GM19240 (cell line): ENCODE data around the gene ARHGEF28.

Experiments
- DNase-seq: peaks from one replicate; pipeline ENCODE4 v3.0.0; 2011; ENCODE audit warnings: low spot score; ENCODE audit not compliant: insufficient read length

The ARHGEF28 gene

DNA sequence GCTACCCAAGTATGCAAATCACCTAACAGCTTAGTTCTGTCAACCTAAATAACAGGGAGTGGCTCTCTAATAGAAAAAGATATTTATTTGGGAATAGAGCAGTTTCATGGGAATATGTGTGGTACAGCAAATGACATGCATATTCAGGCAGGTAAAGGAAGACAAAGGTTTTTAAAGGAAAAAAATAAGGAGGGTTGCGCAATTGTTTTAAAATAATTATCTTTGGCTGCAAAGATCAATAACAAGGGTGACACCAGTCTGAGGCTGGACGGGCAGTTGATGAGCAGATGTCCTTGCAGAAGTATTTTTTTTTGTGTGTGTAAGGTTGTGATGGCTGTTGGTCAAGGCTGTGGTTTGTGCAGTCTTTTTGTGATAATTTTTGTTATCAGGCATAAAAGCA, 332.0 kb downstream of the ARHGEF28 start:
- DNase-seq, result no peak

DNA sequence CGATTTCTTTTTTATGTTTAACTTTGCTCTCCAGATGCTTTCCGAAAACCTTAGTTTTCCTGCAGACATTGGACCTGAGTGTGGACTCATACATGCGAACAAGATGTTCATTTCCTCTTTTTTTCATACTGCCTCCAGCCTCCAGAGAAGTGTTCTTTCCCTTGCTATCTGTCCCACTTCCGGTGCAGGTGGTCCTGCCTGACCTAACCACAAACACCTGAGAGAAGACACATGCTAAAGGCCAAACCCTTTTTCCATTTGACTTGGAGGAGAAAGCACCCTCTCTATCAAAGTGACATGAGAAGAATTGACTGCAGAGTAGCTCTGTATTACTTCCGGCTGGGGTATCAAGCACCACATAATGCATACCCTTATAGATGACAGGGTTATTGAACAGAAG, 334.0 kb downstream of the ARHGEF28 start:
- DNase-seq, result no peak

DNA sequence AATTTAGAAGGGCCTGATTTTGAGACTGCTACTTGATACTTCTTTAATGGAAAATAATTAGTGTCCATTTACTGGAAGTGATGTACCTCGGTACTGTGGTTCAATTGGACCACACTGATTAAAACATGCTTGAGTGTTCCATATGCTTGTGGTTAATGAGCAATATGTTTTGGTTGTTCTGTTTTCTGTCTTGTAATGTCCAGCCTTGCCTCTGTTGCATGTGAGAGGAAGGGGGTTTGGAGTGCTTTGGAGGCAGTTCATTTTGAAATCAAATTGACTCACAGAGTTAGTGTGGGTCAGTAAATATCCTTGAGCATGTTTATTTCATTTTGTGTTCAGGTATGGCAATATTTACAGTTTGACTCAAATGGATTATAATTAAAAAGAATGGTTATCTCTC, 334.4 kb downstream of the ARHGEF28 start:
- DNase-seq, result no peak

DNA sequence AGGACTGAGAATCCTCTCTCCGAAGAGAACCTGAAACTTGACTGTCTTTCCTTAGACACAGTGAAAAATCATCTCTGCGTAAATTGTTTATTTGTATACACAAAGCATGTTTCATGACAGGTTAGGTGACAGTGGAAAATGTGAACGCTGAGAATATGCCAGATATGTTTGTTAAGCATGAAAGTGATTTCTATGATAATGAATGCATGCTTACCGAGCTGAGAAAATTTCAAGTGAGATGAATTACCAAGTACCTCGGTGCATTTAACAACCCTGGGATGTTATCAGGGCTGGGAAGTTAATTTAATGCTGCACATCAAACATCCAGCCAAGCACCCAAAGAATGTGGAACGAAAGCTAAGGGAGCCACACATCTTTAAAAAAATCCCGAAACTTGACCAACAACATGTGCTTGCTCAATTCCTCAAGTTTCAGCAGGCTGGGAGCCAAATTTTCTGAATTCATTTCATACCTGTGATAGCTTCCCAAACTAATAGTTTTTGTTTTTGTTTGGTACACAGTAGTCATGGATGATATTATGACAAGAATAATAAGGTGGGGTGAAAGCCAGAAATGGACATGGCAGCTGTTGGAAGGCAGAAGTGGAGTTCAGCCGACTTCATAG, 336.9 kb downstream of the ARHGEF28 start:
- no peak for DNase-seq

DNA sequence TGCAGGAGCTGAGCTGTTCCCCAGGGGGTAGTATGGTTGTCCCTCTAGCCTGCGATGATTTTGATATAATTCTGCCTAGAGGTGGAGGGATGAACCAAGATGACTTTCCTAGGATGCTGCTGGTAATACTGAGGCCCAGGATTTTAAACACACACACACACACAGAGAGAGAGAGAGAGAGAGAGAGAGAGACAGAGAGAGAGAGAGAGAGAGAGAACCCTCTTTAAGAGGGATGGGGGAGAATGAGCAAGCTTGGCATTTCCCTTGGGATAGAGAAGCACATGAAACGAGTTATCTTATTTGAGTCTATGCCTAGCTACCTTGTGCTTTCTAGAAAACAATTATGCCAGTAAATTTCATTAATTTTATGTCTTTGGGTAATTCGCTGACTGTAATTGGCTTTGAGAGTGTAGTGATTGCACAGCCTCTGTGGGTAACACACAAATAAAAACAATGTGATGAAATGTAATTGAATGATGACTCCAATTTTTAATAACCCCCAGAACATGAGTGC, 338.4 kb downstream of the ARHGEF28 start:
- no peak for DNase-seq

DNA sequence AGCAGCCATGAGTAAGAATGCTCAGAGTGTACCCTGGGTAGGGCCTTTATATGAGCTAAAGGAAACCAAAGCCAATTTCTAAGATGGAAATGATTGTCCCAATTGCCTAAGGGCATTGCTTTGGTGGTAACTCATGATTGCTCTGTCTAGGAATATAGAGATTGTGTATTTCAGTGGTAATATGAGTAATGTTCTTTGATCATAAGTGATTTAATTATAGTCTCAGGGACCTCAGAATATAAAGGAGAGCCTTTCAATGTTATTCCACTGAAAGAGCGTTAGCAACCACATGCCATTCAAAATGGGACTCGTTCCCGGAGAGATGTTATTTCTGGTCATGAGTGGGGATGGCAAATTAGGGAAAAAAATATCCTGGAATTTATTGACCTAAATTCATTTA, 340.5 kb downstream of the ARHGEF28 start:
- no peak for DNase-seq

DNA sequence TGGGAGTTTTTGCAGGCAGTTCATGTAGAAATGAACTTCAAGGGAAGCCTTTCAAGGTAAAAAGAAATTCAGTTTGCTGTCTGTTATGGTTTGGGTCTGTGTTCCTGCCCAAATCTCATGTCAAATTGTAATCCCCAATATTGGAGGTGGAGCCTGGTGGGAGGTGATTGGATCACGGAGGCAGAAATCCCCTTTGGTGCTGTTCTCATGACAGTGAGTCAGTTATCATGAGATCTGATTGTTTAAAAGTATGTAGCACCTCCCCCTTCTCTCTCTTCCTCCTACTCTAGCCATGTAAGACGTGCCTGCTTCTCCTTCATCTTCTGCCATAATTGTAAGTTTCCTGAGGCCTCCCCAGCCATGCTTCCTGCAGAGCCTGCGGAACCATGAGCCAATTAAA, 341.4 kb downstream of the ARHGEF28 start:
- no peak for DNase-seq

DNA sequence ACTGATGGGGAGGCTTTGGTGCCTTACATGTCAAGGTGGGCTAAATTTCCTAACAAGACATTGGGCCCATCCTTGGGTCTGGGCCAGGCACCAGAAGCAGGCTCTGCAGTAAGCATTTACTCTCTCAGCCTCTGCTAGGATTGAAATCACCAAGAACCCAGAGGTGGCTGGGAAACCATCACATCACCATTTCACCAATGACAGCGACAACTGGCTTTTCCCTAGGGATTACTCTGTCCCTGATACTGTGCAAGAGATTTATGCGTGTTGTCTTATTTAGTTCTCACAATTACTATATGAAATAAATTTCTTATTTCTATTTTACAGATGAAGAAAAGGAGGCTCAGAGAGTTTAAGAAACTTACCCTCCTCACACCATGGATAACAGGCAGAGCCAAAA, 342.2 kb downstream of the ARHGEF28 start:
- no peak for DNase-seq

DNA sequence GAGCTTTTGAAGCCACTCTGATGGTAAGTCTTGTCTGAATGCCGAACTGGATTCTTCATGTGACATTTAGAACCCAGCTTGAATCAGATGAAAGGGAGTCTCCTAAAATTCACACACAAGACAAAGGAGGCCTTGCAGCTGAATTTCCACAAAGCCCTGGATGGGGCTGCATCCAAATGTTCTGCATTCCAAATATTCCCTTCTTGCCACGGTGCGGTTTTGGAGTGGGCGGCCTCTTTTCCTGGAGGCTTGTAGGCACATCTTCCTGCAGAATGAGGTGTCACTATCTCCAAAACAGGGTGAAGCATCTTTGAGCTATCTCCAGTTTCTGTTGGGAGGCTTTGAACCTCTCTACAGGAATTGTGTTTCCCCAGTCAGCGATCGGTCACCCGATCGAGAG, 342.7 kb downstream of the ARHGEF28 start:
- DNase-seq, result no peak

DNA sequence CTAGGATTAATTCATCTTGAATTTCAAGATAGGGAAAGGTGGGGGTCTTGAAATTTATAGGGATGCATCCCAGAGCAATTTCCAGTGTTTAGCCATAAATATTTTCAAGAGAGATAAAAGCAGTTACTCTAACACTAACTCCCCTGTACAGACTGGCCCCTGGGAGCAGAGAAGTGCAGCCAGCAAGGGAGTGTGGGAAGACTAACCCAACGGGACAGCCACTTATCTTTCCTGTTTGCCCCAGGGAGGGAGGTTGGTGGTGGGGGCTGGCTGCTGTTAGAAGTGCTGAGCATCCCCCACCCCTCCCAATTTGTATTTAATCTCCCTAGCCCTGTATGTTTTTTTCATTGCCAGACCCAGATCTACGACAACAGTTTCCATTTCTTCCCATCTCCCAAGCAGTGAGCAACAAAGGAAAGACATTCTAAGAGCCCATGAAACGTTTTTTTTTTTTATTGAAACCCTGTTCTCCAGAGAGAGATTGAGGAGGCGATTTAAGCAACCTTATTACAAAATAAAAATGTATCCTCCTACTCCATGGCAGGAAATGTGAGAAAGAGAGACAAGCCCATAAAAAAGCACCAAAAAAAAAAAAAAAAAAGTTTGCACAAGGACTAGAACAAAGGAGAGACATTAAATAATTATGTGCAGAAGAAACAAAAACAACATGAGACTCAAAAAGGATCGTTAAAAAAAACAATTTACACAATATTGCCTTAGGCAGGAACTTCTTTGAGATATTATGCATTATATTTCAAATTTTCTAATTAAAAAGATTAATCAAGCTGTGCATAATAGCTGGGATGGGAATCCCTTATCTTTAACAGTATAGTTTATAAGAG, 343.4 kb downstream of the ARHGEF28 start:
- no peak for DNase-seq

DNA sequence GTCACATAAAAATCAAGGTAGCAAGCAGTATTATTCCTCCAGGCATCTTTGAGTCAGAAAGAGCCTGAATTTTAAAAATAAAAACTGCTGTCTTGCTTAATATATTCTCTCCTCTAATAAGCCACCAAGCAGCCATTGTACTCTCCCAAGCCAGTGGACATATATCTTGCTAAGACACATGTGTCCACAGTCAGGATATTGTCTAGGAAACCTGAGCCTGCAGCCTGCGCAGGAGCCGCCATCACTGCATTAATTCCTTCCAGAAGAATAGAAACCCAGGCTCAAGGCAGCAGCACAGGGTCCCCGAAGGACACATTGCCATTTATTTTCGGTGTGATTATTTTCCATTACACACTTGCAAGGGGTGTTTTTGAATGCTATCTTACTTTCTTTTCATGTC, 345.3 kb downstream of the ARHGEF28 start:
- DNase-seq, result no peak

DNA sequence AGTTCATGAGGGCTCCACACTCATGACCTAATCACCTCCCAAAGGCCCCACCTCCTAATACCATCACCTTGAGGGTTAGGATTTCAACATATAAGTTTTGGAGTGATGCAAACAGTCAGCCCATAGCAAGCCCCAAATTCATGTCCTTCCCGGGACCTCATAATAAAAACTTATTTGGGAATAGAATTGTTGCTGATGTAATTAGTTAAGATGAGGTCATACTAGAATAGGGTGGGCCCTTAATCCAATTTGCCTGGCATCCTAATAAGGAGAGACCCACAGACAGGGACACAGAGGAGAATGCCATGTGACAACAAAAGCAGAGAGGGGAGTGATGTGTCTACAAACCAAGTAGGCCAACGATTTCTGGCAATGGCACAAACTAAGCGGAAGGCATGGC, 347.1 kb downstream of the ARHGEF28 start:
- no peak for DNase-seq

DNA sequence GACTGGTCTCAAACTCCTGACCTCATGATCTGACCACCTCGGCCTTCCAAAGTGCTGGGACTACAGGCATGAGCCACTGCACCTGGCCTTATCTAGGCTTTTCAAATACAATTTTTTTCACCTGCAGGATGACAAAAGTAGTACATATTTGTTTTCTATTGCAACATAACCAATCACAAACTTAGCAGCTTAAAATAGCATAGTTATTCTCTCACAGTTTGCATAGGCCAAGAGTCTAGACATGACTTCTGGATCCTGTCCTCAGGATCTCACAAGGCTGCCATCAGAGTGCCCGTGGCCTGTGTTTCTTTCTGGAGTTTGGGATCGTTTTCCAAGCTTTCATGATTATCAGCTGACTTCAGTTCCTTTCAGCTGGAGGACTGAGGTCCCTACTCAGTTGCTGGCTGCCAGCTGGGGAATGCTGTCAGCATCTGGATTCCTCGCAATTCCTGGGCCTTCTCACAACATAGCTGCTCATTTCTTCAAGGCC, 348.9 kb downstream of the ARHGEF28 start:
- DNase-seq, result no peak

DNA sequence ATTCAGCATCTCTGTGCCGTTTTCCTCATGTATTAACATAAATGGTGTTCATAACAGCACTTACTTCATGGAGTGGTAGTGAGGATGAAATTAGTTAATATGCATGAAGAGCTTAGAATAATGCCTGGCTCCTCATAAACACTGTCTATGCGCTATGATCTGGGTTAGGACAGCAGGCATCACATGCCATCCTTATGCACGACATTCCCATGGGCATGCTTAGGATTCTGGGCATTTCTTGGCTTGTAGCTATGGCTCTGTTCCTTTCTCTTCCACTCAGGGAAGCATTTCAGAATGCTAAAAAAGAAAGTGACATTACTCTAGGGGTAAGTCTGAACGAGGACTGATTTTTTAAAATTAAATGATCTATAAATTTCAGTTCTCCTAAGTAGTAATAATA, 349.8 kb downstream of the ARHGEF28 start:
- no peak for DNase-seq

DNA sequence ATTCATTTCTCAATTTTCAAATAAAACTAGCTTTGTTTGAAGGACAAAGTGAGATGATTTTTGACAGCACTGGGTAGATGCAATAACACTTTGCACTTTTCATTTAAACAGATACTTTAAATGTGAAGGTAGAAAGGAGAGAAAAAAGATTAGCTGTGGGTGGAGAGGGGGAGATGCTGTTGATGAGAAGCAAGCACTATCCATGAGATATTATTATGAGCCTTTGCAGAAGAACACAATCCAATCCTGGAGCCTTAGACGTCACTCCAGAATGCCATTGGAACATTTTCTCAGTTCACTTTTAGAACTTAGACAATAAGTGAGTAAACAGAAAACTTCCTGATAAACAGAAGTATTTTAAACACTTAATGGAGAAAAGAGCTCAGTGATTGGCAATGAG, 351.1 kb downstream of the ARHGEF28 start:
- no peak for DNase-seq

DNA sequence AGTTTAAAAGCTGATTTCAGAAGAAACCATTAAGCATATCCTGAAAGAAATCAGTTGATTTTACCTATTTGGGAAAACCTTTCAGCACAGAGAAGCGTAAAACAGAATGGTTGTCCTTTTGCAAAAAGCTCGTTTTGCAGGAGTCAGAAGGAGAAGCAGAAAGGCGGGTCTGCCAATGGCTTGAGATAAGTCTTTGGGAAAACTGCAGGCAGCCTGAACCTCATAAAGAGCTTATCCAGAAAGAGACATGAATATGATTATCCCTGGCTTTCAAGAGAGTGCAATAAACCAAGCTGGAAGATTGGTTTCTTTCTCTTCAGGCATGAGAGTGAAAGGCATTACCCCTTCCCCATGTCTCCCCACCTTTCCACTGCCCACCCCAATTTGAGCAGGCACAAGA, 353.3 kb downstream of the ARHGEF28 start:
- no peak for DNase-seq

DNA sequence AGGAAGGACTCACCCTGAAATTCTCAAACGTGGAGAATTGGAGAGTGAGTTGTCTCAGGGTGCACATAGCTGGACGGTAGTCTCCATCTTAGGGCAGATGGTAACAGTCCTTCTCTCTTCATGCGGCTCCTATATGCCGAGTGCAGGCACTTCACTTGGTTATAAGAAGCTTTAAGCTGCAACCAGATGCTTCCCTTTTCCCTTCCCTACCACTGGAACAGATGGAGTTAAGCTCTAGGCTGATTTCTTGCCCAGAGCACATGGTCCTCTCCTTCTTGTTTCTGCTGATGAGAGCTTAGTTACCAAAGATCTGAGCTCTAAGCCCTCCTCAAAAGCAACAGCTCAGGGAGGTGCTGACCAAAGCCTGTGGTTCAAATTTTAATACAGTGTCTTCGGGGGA, 355.7 kb downstream of the ARHGEF28 start:
- DNase-seq, result no peak

DNA sequence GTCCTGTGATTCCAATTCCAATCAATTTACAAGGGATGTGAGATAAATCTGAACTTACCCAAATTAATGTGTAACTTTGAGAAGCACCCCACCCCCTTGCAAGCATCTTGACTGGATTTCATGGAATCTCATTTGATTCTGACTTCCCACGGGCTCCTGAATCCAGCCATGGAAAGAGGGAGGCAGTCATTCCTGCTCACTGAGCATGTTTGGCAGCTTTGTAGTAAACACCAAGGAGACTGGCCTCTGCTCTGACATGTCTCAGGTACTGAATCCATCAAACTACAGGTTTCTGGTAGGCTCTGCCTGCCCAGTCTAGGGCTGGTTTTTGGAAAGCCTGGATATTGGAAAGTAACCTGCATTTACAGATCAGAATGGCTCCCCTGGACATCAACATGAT, 357.6 kb downstream of the ARHGEF28 start:
- DNase-seq, result no peak

DNA sequence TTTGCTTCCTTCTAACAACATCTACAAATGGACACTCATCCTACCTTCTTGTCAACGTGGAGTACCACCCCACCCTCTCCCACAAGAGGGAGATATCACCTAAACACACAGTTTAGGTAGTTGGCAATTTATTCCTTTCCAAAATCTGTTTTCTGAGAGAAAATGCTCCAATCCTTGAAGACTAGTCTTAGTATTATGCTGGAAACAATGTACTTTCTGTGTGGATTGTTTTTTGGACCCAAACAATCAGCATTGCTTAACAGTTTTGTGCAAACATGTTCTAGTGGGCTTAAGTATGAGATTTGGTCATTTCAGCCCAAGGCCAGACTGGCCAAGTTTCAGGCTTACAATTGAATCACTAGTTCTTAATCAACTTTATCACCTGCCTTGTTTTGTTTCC, 359.1 kb downstream of the ARHGEF28 start:
- no peak for DNase-seq

DNA sequence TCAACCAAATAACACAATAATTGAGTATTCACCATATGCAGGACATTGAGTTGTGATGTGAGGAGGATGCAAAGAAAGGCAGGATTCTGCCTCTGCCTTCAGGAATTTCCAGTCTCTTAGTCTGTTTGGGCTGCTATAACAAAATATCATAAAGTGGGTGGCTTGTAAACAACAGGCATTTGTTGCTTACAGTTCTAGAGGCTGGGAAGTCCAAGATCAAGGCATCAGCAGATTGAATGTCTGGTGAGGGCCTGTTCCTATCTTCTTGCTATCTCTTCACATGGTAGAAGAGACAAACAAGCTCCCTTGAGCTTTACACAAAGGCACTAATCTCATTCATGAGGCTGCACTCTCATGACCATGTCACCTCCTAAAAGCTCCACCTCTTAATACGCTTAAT, 360.7 kb downstream of the ARHGEF28 start:
- DNase-seq, result no peak

DNA sequence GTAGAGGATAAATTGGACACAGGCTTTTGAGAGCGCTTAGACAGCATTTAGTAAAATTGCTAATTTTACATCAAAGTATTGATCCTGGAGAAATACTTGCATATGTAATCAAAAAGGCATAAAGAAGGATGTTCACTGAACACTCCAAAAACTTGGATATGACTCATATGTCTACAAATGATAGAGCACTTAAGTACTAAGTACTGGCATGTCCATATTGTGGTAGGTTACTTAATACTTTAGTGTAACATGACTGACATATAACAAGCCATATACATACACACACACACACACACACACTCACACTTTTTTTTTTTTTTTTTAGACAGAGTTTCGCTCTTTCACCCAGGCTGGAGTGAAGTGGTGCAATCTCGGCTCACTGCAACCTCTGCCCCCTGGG, 361.9 kb downstream of the ARHGEF28 start:
- DNase-seq, result no peak

DNA sequence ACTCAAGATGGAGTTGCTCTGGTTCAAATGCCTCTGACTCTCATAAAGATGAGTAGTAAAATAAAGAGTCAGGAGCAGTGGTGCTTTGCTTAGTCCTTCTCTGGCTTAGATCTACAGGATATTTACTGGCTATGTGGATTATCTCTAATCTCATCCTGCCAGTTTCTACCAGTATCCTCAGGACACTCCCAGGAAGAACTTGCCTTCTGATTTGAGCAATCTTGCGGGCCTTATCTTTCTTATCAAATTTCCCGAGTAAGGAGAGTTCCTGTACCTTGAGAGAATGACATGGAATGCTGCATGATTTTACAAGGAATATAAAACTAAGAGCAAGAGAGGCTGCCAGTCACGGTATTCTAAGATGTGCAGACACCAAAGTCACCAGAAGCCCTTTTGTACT, 364.0 kb downstream of the ARHGEF28 start:
- DNase-seq, result no peak
